Uterus (tissue), 4 donors: ENCODE data around the gene IRF4. TPM values are rescaled to one million over a fixed set of nuclear protein-coding genes. Genes with fewer than 3 reads are reported as not detected.

Experiments used
- DNase-seq, 2 donors: peaks; one replicate each; pipeline ENCODE4 v3.0.0-alpha.2; 2019 to 2020
- H3K27ac ChIP-seq, 2 donors: fragments of 200-600 bp; sonication (generic); 1 replicate in 1 of 2; 2 replicates in 1 of 2; pipeline ENCODE4 v1.5.1; 2016 to 2018
- H3K27me3 ChIP-seq, 2 donors: fragments of 200-600 bp; sonication (generic); one replicate each; pipeline ENCODE4 v1.5.1; 2018 to 2019; ENCODE audit warnings: control low read depth in 1 of 2
- H3K36me3 ChIP-seq, 2 donors: fragments of 200-600 bp; sonication (generic); one replicate each; pipeline ENCODE4 v1.5.1; 2019; ENCODE audit warnings: control low read depth in 1 of 2
- H3K4me1 ChIP-seq, 2 donors: fragments of 200-600 bp; sonication (generic); one replicate each; pipeline ENCODE4 v1.5.1; 2018 to 2019; ENCODE audit warnings: control low read depth in 1 of 2
- H3K4me3 ChIP-seq, 2 donors: fragments of 200-600 bp; sonication (generic); 1 replicate in 1 of 2; 2 replicates in 1 of 2; pipeline ENCODE4 v1.5.1; 2018 to 2019; ENCODE audit warnings: mild to moderate bottlenecking in 1 of 2
- H3K9me3 ChIP-seq, 2 donors: fragments of 200-600 bp; sonication (generic); one replicate each; pipeline ENCODE4 v1.5.1; 2019; ENCODE audit warnings: control low read depth in 1 of 2
- POLR2A ChIP-seq, 2 donors: fragments of 450-650 bp; IDR thresholded peaks; one replicate each; pipeline ENCODE4 v1.6.1; 2016; ENCODE audit warnings: antibody characterized with exemption in 2 of 2, mild to moderate bottlenecking in 1 of 2, moderate library complexity in 1 of 2
- intact Hi-C: fragments of 100-400 bp; cut with DNase I; formaldehyde crosslinking; loops from one replicate; pipeline ENCODE4 v1.15.1; 2023; ENCODE audit warnings: low total_unique reads
- total RNA-seq, 4 donors: library from RNA; depleted of rRNA in 3 of 4; stranded (reverse); fragments of >200 nt in 3 of 4; gene quantifications; one replicate each; pipeline versions ENCODE4 v1.1.0 to v1.2.4, GENCODE V29; 2014 to 2023
- TF ChIP-seq, protein P1 (sequence below), 4 experiments: fragments of 200-600 bp in 2 of 4; fragments of 450-650 bp in 2 of 4; sonication (generic) in 2 of 4; IDR thresholded peaks; one replicate each; pipeline ENCODE4 v1.5.1; 2016 to 2019; ENCODE audit warnings: antibody characterized with exemption in 4 of 4, mild to moderate bottlenecking in 2 of 4, moderate library complexity in 1 of 4
- donor health status: DM: yes; HTN: yes; CAD: no.

The IRF4 gene
- total RNA-seq, 4 donors from 2014 or later, result 0.55 to 2.0 TPM; not detected in 2

DNA sequence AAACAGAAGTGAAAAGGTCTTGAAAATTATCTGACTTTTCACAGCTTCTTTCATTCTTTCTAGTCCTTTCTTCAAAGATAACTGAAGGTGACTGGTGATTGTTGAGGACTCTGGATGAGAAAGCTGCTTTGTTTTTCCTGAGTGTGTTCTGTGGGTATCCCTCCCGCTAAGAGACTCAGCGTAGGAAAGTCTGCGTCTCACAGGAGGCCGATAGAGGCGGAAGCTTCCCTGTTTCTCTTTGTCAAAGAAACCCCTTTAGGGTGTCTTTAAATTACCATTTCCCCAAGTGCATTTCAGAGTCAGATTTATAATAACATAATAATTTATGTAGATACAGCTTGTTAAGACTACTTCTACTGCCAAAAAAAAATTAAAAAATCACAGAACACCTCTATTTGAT is 31.2 kb upstream of the IRF4 start:
- Histone ChIP-seq H3K27ac (no peak overlapping the region), H3K4me3 (no peak overlapping the region), H3K9me3 (no peaks in the 10 kb centered on the region), H3K36me3 (no peaks in the 10 kb centered on the region), H3K27me3 (no peaks in the 10 kb centered on the region), H3K4me1 (no peaks in the 10 kb centered on the region)
- intact Hi-C loops, result no loop called here
- TF ChIP-seq, protein P1, sequence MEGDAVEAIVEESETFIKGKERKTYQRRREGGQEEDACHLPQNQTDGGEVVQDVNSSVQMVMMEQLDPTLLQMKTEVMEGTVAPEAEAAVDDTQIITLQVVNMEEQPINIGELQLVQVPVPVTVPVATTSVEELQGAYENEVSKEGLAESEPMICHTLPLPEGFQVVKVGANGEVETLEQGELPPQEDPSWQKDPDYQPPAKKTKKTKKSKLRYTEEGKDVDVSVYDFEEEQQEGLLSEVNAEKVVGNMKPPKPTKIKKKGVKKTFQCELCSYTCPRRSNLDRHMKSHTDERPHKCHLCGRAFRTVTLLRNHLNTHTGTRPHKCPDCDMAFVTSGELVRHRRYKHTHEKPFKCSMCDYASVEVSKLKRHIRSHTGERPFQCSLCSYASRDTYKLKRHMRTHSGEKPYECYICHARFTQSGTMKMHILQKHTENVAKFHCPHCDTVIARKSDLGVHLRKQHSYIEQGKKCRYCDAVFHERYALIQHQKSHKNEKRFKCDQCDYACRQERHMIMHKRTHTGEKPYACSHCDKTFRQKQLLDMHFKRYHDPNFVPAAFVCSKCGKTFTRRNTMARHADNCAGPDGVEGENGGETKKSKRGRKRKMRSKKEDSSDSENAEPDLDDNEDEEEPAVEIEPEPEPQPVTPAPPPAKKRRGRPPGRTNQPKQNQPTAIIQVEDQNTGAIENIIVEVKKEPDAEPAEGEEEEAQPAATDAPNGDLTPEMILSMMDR (IDR thresholded peaks at IDR 0.05), result no peak
- DNase-seq, result no peak

GRCh38 chr6:360764-361373 is 30.7 kb upstream of the IRF4 start:
- intact Hi-C loops, result no loop called here
- no peaks in the 10 kb centered on the region for H3K9me3 ChIP-seq
- no peak overlapping the region for H3K27ac ChIP-seq
- H3K4me1 ChIP-seq, result no peaks in the 10 kb centered on the region
- H3K27me3 ChIP-seq, result no peaks in the 10 kb centered on the region
- TF ChIP-seq POLR2A (IDR thresholded peaks at IDR 0.05), result no peak
- TF ChIP-seq, protein P1 (IDR thresholded peaks at IDR 0.05), result no peak
- no peaks in the 10 kb centered on the region for H3K36me3 ChIP-seq
- no peak overlapping the region for H3K4me3 ChIP-seq
- no peak for DNase-seq

DNA sequence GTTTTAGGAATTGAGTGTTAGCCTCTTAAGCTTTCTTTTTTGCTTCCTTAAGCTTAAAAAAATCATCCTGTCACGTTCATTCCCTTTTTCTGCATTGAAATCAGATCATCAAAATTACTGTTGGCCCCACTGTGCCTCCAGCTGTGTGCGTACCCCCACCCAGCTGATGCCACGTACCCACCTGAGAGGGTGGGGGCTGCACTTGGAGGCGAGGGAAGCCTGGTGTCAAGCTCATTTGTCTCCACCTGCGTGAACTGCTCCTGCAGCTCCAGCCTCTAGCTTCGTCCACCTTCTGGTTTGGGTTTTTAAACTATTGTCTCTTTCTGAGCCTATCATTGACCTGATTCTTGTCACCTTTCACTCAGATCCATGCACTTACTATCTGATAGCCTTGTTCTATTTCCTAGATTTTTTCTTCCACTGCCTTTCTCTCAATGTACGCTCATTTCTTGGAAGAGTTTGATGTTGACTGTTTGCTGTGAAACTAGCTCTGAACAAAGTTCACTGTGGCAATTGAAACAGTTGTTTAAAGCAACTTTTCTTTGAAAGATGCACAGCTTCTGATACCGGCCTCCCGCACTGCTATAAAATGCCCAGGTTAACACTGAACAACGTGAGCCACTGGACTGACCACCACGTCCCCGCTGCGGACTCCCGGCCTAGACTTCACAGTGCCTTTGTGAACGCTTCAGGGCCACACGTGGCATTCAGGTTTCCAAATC is 30.0 kb upstream of the IRF4 start:
- no peaks in the 10 kb centered on the region for H3K36me3 ChIP-seq
- intact Hi-C loops, result no loop called here
- no peak for DNase-seq

DNA sequence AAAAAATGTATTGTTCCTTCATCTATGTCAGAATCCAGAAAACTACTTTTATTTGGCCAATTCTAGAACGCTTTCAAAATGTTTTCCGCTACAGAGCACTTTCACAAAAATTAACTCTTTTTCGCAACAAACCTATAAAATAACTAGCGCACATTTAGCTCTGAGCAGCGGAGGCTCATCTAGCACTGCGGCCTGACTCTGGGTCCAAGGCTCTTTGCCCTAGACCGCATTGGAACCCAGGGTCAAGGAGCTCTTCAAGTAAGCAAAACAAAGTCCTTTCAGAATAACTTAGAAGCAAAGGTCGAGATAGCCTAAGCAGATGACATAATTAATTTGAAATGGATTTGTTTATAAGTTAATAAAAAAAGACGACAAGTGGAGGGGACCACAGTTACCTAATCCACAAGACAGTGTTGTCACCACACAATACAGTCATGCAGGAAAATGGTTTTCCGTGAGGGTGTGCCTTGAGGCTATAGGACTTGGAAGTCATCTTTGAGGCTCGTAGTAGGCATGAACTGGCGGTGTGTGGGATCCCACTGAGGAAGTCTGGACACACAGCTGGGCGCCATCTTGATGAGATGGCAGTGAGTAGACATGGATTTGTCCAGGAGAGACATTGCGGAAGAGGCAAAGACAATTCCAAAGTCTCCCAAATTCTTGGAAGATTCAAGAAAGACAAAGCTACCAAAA is 29.2 kb upstream of the IRF4 start:
- intact Hi-C loops, result no loop called here
- H3K9me3 ChIP-seq, result no peaks in the 10 kb centered on the region
- H3K27me3 ChIP-seq, result no peaks in the 10 kb centered on the region
- H3K27ac ChIP-seq, result no peak overlapping the region
- H3K4me1 ChIP-seq, result no peaks in the 10 kb centered on the region
- no peaks in the 10 kb centered on the region for H3K36me3 ChIP-seq
- H3K4me3 ChIP-seq, result no peak overlapping the region
- TF ChIP-seq, protein P1 (IDR thresholded peaks at IDR 0.05), result no peak
- TF ChIP-seq POLR2A (IDR thresholded peaks at IDR 0.05), result no peak
- no peak for DNase-seq

More for the DNA sequence above, 30.0 kb upstream of the IRF4 start:
- no peaks in the 10 kb centered on the region for H3K9me3 ChIP-seq
- TF ChIP-seq POLR2A (IDR thresholded peaks at IDR 0.05), result no peak
- TF ChIP-seq, protein P1 (IDR thresholded peaks at IDR 0.05), result no peak
- no peaks in the 10 kb centered on the region for H3K4me1 ChIP-seq
- H3K27me3 ChIP-seq, result no peaks in the 10 kb centered on the region
- H3K27ac ChIP-seq, result no peak overlapping the region
- no peak overlapping the region for H3K4me3 ChIP-seq

DNA sequence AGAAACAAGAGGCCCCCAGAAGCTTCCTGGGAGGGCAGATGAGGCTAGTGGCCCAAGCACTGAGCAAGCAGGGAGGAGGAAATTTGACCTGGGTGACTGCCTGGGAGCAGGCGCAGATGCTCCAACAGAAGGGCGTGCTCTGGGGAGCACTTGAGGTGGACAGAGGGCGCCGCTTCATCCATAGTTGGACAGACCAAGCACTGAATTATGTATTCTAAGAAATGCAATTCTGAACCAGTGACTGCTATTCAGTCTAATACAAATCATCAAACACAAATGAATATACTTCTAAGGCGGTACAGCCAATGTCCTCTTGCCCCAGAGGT is 28.7 kb upstream of the IRF4 start:
- H3K4me3 ChIP-seq, result no peak overlapping the region
- no peak overlapping the region for H3K27ac ChIP-seq
- no peak for TF ChIP-seq POLR2A (IDR thresholded peaks at IDR 0.05)
- TF ChIP-seq, protein P1 (IDR thresholded peaks at IDR 0.05), result no peak
- no peaks in the 10 kb centered on the region for H3K4me1 ChIP-seq
- no peaks in the 10 kb centered on the region for H3K27me3 ChIP-seq
- DNase-seq, result no peak
- no peaks in the 10 kb centered on the region for H3K9me3 ChIP-seq
- intact Hi-C loops, result no loop called here
- H3K36me3 ChIP-seq, result no peaks in the 10 kb centered on the region
